ENCODE measurements around the gene LRRC14B. TPM values are rescaled to one million over a fixed set of nuclear protein-coding genes. Genes with fewer than 3 reads are reported as not detected.

LRRC14B gene
- total and polyA plus RNA-seq, 4 donors = 0.09 TPM; not detected in 3

DNA sequence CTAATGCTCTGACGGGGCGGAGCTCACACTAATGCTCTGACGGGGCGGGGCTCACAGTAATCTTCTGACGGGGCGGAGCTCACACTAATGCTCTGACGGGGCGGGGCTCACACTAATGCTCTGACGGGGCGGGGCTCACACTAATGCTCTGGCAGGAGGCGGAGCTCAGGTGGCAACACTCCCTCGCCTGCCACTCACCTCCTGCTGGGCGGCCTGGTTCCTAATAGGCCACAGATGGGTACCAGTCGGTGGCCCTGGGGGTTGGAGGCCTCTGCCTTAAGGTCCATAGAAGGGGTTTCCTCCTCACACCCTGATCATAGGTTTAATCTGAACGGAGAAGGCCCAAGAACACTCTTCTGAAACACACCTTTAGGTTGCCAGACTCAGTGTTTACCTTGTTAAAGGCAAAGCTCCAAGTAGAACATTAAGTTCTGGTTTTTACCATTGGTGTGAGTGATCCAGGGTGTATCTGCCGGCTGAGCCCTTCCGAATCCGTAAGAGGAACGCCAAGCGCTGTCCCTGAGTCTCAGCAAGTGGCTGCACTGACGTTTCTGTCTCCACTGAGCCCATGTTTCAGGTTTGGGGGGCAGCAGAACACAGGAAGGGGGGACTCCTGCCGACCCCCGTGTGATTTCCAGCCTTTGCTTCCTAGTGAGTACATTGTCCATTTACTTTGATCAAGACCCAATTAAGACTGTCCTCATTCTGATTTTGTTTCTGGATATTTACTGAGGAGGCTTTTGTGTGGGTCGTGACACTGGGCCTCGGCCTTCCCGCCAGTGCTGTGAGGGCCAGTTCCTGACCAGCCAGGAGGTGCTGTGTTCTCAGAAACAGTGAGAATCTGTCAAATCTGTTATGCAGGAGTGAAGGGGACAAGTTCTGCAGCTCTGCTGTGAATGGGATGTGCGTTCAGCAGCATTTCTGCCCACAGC lies 24.6 kb upstream of the LRRC14B start:
- WGBS = 90% methylated on average over 27 of the region's 27 CpGs
- TF ChIP-seq GABPA (IDR thresholded peaks at IDR 0.05 in 1 of 2, conservative IDR thresholded peaks at IDR 0.05 in 1 of 2) = no peak
- TF ChIP-seq, protein P1, sequence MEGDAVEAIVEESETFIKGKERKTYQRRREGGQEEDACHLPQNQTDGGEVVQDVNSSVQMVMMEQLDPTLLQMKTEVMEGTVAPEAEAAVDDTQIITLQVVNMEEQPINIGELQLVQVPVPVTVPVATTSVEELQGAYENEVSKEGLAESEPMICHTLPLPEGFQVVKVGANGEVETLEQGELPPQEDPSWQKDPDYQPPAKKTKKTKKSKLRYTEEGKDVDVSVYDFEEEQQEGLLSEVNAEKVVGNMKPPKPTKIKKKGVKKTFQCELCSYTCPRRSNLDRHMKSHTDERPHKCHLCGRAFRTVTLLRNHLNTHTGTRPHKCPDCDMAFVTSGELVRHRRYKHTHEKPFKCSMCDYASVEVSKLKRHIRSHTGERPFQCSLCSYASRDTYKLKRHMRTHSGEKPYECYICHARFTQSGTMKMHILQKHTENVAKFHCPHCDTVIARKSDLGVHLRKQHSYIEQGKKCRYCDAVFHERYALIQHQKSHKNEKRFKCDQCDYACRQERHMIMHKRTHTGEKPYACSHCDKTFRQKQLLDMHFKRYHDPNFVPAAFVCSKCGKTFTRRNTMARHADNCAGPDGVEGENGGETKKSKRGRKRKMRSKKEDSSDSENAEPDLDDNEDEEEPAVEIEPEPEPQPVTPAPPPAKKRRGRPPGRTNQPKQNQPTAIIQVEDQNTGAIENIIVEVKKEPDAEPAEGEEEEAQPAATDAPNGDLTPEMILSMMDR (IDR thresholded peaks at IDR 0.05; ENCODE audit: low read depth, low read length, missing input control) = no peak
- Histone ChIP-seq H3K9me3 (ENCODE audit: control insufficient read depth in 4 of 4, low read length in 3 of 4) (no peaks in the 10 kb centered on the region), H3K36me3 (ENCODE audit: control insufficient read depth in 4 of 4, insufficient read depth in 3 of 4, low read depth in 1 of 4, low read length in 3 of 4) (no peaks in the 10 kb centered on the region), H3K4me1 (ENCODE audit: control insufficient read depth in 4 of 4, insufficient read depth in 4 of 4, low read length in 3 of 4) (no peaks in the 10 kb centered on the region), H3K27me3 (ENCODE audit: control insufficient read depth in 4 of 4, insufficient read depth in 4 of 4, low read length in 3 of 4) (no peaks in the 10 kb centered on the region), H3K27ac (ENCODE audit: low read depth in 1 of 2, low read length in 2 of 2) (no peak overlapping the region), H3K4me3 (ENCODE audit: low read depth in 1 of 3, low read length in 3 of 3) (no peak overlapping the region), H3K9ac (ENCODE audit: low read depth in 1 of 2, low read length in 2 of 2) (no peak overlapping the region)
- DNase-seq (ENCODE audit: low spot score) = no peak

DNA sequence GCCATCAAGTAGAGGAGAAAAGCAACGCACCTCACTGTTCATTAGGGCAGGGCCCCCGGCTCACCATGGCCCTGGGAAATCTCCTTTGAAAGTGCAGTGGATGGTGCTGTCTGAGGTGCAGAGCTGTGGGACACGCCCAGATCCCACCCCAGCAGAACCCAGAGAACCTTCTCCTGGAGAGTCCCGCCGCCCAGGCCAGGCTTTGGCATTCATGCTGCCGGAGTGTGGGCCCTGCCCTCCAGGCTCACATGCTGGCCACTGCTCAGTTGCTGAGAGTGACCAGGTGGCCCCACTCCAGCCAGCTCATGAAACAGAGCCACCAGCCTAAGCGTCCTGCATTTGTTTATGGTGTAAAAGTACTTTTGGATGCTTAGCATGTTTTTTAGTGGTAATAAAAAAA lies 23.8 kb upstream of the LRRC14B start:
- H3K27ac ChIP-seq (ENCODE audit: low read depth in 1 of 2, low read length in 2 of 2) = no peak overlapping the region
- H3K9ac ChIP-seq (ENCODE audit: low read depth in 1 of 2, low read length in 2 of 2) = no peak overlapping the region
- no peaks in the 10 kb centered on the region for H3K27me3 ChIP-seq (ENCODE audit: control insufficient read depth in 4 of 4, insufficient read depth in 4 of 4, low read length in 3 of 4)
- TF ChIP-seq FOXA2 (IDR thresholded peaks at IDR 0.05) = no peak
- no peak for TF ChIP-seq RXRA (IDR thresholded peaks at IDR 0.05)
- no peak for TF ChIP-seq HNF4A (conservative IDR thresholded peaks at IDR 0.05)
- TF ChIP-seq, protein P2, sequence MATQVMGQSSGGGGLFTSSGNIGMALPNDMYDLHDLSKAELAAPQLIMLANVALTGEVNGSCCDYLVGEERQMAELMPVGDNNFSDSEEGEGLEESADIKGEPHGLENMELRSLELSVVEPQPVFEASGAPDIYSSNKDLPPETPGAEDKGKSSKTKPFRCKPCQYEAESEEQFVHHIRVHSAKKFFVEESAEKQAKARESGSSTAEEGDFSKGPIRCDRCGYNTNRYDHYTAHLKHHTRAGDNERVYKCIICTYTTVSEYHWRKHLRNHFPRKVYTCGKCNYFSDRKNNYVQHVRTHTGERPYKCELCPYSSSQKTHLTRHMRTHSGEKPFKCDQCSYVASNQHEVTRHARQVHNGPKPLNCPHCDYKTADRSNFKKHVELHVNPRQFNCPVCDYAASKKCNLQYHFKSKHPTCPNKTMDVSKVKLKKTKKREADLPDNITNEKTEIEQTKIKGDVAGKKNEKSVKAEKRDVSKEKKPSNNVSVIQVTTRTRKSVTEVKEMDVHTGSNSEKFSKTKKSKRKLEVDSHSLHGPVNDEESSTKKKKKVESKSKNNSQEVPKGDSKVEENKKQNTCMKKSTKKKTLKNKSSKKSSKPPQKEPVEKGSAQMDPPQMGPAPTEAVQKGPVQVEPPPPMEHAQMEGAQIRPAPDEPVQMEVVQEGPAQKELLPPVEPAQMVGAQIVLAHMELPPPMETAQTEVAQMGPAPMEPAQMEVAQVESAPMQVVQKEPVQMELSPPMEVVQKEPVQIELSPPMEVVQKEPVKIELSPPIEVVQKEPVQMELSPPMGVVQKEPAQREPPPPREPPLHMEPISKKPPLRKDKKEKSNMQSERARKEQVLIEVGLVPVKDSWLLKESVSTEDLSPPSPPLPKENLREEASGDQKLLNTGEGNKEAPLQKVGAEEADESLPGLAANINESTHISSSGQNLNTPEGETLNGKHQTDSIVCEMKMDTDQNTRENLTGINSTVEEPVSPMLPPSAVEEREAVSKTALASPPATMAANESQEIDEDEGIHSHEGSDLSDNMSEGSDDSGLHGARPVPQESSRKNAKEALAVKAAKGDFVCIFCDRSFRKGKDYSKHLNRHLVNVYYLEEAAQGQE (IDR thresholded peaks at IDR 0.05) = no peak
- no peak for TF ChIP-seq TAF1 (conservative IDR thresholded peaks at IDR 0.05)
- TF ChIP-seq, protein P3, sequence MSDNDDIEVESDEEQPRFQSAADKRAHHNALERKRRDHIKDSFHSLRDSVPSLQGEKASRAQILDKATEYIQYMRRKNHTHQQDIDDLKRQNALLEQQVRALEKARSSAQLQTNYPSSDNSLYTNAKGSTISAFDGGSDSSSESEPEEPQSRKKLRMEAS (IDR thresholded peaks at IDR 0.05) = no peak
- no peak for TF ChIP-seq EGR1 (IDR thresholded peaks at IDR 0.05; ENCODE audit: low read depth in 2 of 2)
- no peak for TF ChIP-seq YY1 (IDR thresholded peaks at IDR 0.05)
- TF ChIP-seq NR2F2 (IDR thresholded peaks at IDR 0.05) = no peak
- TF ChIP-seq RAD21 (IDR thresholded peaks at IDR 0.05) = no peak
- TF ChIP-seq FOXA1 (IDR thresholded peaks at IDR 0.05) = no peak
- TF ChIP-seq JUND (IDR thresholded peaks at IDR 0.05) = no peak
- no peak for TF ChIP-seq SP1 (IDR thresholded peaks at IDR 0.05)
- TF ChIP-seq, protein P4, sequence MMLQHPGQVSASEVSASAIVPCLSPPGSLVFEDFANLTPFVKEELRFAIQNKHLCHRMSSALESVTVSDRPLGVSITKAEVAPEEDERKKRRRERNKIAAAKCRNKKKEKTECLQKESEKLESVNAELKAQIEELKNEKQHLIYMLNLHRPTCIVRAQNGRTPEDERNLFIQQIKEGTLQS (IDR thresholded peaks at IDR 0.05) = no peak
- TF ChIP-seq, protein P1 (IDR thresholded peaks at IDR 0.05; ENCODE audit: low read depth, low read length, missing input control) = no peak
- TF ChIP-seq, protein P5, sequence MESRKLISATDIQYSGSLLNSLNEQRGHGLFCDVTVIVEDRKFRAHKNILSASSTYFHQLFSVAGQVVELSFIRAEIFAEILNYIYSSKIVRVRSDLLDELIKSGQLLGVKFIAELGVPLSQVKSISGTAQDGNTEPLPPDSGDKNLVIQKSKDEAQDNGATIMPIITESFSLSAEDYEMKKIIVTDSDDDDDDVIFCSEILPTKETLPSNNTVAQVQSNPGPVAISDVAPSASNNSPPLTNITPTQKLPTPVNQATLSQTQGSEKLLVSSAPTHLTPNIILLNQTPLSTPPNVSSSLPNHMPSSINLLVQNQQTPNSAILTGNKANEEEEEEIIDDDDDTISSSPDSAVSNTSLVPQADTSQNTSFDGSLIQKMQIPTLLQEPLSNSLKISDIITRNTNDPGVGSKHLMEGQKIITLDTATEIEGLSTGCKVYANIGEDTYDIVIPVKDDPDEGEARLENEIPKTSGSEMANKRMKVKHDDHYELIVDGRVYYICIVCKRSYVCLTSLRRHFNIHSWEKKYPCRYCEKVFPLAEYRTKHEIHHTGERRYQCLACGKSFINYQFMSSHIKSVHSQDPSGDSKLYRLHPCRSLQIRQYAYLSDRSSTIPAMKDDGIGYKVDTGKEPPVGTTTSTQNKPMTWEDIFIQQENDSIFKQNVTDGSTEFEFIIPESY (IDR thresholded peaks at IDR 0.05) = no peak
- TF ChIP-seq HNF4G (IDR thresholded peaks at IDR 0.05) = no peak
- no peak for TF ChIP-seq GABPA (IDR thresholded peaks at IDR 0.05 in 1 of 2, conservative IDR thresholded peaks at IDR 0.05 in 1 of 2)
- DNase-seq (ENCODE audit: low spot score) = no peak
- no peak overlapping the region for H3K4me3 ChIP-seq (ENCODE audit: low read depth in 1 of 3, low read length in 3 of 3)
- H3K9me3 ChIP-seq (ENCODE audit: control insufficient read depth in 4 of 4, low read length in 3 of 4) = no peaks in the 10 kb centered on the region
- no peaks in the 10 kb centered on the region for H3K36me3 ChIP-seq (ENCODE audit: control insufficient read depth in 4 of 4, insufficient read depth in 3 of 4, low read depth in 1 of 4, low read length in 3 of 4)
- WGBS = 90% methylated on average over 7 of the region's 7 CpGs
- H3K4me1 ChIP-seq (ENCODE audit: control insufficient read depth in 4 of 4, insufficient read depth in 4 of 4, low read length in 3 of 4) = no peaks in the 10 kb centered on the region

Data from liver (tissue), 9 donors.